ENCODE data around the gene ELL. TPM values are rescaled to one million over a fixed set of nuclear protein-coding genes. Genes with fewer than 3 reads are reported as not detected.

Gene ELL
- total and polyA plus RNA-seq, 9 of the 15 experiments (the other 6 are each of a cell fraction or from before 2014, with no cell fraction given), result 0.24 to 22.5 (median 4.1) TPM

- Histone ChIP-seq H4K20me1 (replicated peaks; ENCODE audit: control insufficient read depth, insufficient read depth, low read length) (peaks cover 89% of the 10 kb centered on the region), H3K9ac (ENCODE audit: insufficient read depth in 1 of 2, low read depth in 2 of 2, low read length in 2 of 2) (peak overlapping the region in 1 of 2 experiments; percentile 68; a peak in 2 of 4 replicates), H2AFZ (ENCODE audit: low read depth, low read length) (no peak overlapping the region), H3K9me3 (replicated peaks; ENCODE audit: control insufficient read depth, insufficient read depth, low read depth, low read length) (no peaks in the 10 kb centered on the region), H3K4me1 (replicated peaks in 1 of 2; ENCODE audit: control insufficient read depth in 2 of 2, insufficient read depth in 2 of 2, low read length in 2 of 2) (peaks cover 12 to 57% of the 10 kb centered on the region in 2 experiments), H3K4me3 (no peak overlapping the region), H3K9me1 (ENCODE audit: control insufficient read depth, insufficient read depth, low read length) (peaks cover 18% of the 10 kb centered on the region), H3K4me2 (ENCODE audit: insufficient read depth, low read length) (no peak overlapping the region), H3K36me3 (ENCODE audit: control insufficient read depth, insufficient read depth, low read length) (peaks cover 10% of the 10 kb centered on the region; the same call in 2 of the 3 replicates), H3K27ac (ENCODE audit: extremely low read depth, low read depth, low read length) (no peak overlapping the region), H3K79me2 (ENCODE audit: control insufficient read depth, insufficient read depth, low read length) (peaks cover 96% of the 10 kb centered on the region), H3K27me3 (ENCODE audit: control insufficient read depth in 2 of 2, insufficient read depth in 2 of 2, low read length in 2 of 2) (no peaks in the 10 kb centered on the region)
- 71% methylated on average over 7 of the region's 7 CpGs for WGBS (ENCODE audit: insufficient coverage, low coverage, missing lambda C conversion rate)
- FAIRE-seq (no peak), ATAC-seq (no peak), DNase-seq (ENCODE audit: extremely low read depth in 1 of 4, low spot score in 3 of 4) (no peak)
- CTCF ChIA-PET (ENCODE audit: low intra/inter-chr PET ratio), result no interaction called here
- in situ Hi-C loops (cut with MboI) (no loop called here), intact Hi-C loops (cut with micrococcal nuclease) (no loop called here)
- POLR2A ChIA-PET, result interaction anchor here (0.9 to 1.8 kb wide), 2 partner anchors 15 to 18 kb away, joined by 3 to 9 read pairs; no protein-coding TSS in a partner anchor
- no TSS peak for BruUV-seq (replicated peaks)
- TF ChIP-seq EZH2 (IDR thresholded peaks at IDR 0.05; ENCODE audit: borderline replicate concordance, low read depth, low read length) (no peak), ZBTB26 (CRISPR knock-in tag; IDR thresholded peaks at IDR 0.05) (no peak), MCM2 (IDR thresholded peaks at IDR 0.05; ENCODE audit: low read depth) (no peak), HLTF (IDR thresholded peaks at IDR 0.05) (no peak), KDM2B (CRISPR knock-in tag; IDR thresholded peaks at IDR 0.05) (no peak), E2F8 (IDR thresholded peaks at IDR 0.05; ENCODE audit: low read depth, partially characterized antibody) (no peak), CBX1 (IDR thresholded peaks at IDR 0.05; ENCODE audit: low read depth) (no peak), RFX5 (IDR thresholded peaks at IDR 0.05; ENCODE audit: low read depth, low read length) (no peak), NRF1 (conservative IDR thresholded peaks at IDR 0.05 in 1 of 2, IDR thresholded peaks at IDR 0.05 in 1 of 2) (no peak), POLR3G (IDR thresholded peaks at IDR 0.05; ENCODE audit: extremely low read depth, insufficient read length, insufficient replicate concordance) (no peak), HNRNPUL1 (IDR thresholded peaks at IDR 0.05; ENCODE audit: low read length) (no peak), ZNF780A (CRISPR knock-in tag; IDR thresholded peaks at IDR 0.05) (no peak), PCBP2 (IDR thresholded peaks at IDR 0.05; ENCODE audit: low read depth, low read length, poor library complexity, severe bottlenecking) (no peak), U2AF1 (optimal IDR thresholded peaks at IDR 0.05; ENCODE audit: low read depth, low read length) (no peak), GTF2F1 (IDR thresholded peaks at IDR 0.05; ENCODE audit: low read depth, low read length) (no peak), BCL6 (CRISPR knock-in tag; IDR thresholded peaks at IDR 0.05) (no peak), MCM5 (IDR thresholded peaks at IDR 0.05; ENCODE audit: low read depth) (no peak), PRPF4 (IDR thresholded peaks at IDR 0.05; ENCODE audit: insufficient read depth, low read depth, low read length, poor library complexity, severe bottlenecking) (no peak)
Measured at GRCh38 chr19:18502246-18502637, 19.6 kb downstream of the ELL start.
